Spleen (tissue), 11 donors: ENCODE measurements around the gene RFX5. TPM values are rescaled to one million over a fixed set of nuclear protein-coding genes. Genes with fewer than 3 reads are reported as not detected.
A peak's percentile ranks its signal among the peaks of the same experiment; 100 is the strongest.

Experiments
- DNase-seq: peaks from one replicate; pipeline ENCODE4 v3.0.0-alpha.2; 2020
- H3K27ac ChIP-seq, 8 donors: fragments of 200-600 bp; sonication (generic) in 7 of 8; 1 replicate in 4 of 8; 2 replicates in 4 of 8; pipeline versions ENCODE4 v1.5.0 to v1.8.0; 2016 to 2021; ENCODE audit warnings: inconsistent platforms in 4 of 8, mild to moderate bottlenecking in 4 of 8, moderate library complexity in 1 of 8
- H3K27me3 ChIP-seq, 7 donors: fragments of 200-600 bp; sonication (generic) in 6 of 7; replicated peaks in 1 of 7; 1 replicate in 4 of 7; 2 replicates in 3 of 7; pipeline versions ENCODE4 v1.5.0 to v1.8.0; 2016 to 2021; ENCODE audit warnings: inconsistent platforms in 3 of 7, mild to moderate bottlenecking in 1 of 7
- H3K36me3 ChIP-seq, 6 donors: fragments of 200-600 bp; sonication (generic) in 5 of 6; 1 replicate in 4 of 6; 2 replicates in 2 of 6; pipeline versions ENCODE4 v1.5.0 to v1.8.0; 2016 to 2021; ENCODE audit warnings: inconsistent platforms in 2 of 6
- H3K4me1 ChIP-seq, 6 donors: fragments of 200-600 bp; sonication (generic) in 5 of 6; 1 replicate in 3 of 6; 2 replicates in 3 of 6; pipeline versions ENCODE4 v1.5.0 to v1.8.0; 2016 to 2021; ENCODE audit warnings: inconsistent platforms in 3 of 6
- H3K4me3 ChIP-seq, 8 donors: fragments of 200-600 bp; sonication (generic) in 7 of 8; 1 replicate in 4 of 8; 2 replicates in 4 of 8; pipeline versions ENCODE4 v1.5.0 to v1.8.0; 2016 to 2021; ENCODE audit warnings: inconsistent platforms in 4 of 8, mild to moderate bottlenecking in 4 of 8, moderate library complexity in 2 of 8
- H3K9me3 ChIP-seq, 8 donors: fragments of 200-600 bp; sonication (generic) in 7 of 8; 1 replicate in 4 of 8; 2 replicates in 4 of 8; pipeline versions ENCODE4 v1.5.0 to v1.8.0; 2016 to 2021; ENCODE audit warnings: inconsistent platforms in 4 of 8
- POLR2A ChIP-seq, 3 donors: fragments of 450-650 bp; IDR thresholded peaks; one replicate each; pipeline ENCODE4 v1.5.1; 2017; ENCODE audit warnings: antibody characterized with exemption in 3 of 3, mild to moderate bottlenecking in 1 of 3
- POLR2AphosphoS5 ChIP-seq, 3 donors: sonication (generic); formaldehyde crosslinking; IDR thresholded peaks; one replicate each; pipeline ENCODE4 v1.5.1; 2017; ENCODE audit warnings: antibody characterized with exemption in 3 of 3
- whole genome bisulfite sequencing, 5 donors: extraction: QIAGEN DNeasy Blood & Tissue Kit in 3 of 5; methylation state at CpG; one replicate each; pipeline versions ENCODE4 v1.1.5 to v1.1.7; 2013 to 2018; 5-methylcytosine and 5-hydroxymethylcytosine counted together
- intact Hi-C: fragments of 100-400 bp; cut with DNase I; formaldehyde crosslinking; loops from one replicate; pipeline ENCODE4 v1.15.0; 2023; ENCODE audit warnings: low total_unique reads
- polyA plus RNA-seq, 3 donors: library from polyadenylated mRNA; stranded (reverse); fragments of 200-250 nt; gene quantifications; one replicate each; pipeline ENCODE4 v1.2.1, GENCODE V29; 2013
- total RNA-seq, 7 donors: library from RNA; depleted of rRNA in 3 of 7; stranded (reverse); fragments of >200 nt in 3 of 7; fragmentation: NEBNext Ultra II Directional in 4 of 7; extraction: Animal tissue kit (Norgen Biotek cat#: 25700) in 4 of 7; gene quantifications; one replicate each; pipeline versions ENCODE4 v1.1.0 to v1.2.1, GENCODE V29; 2016 to 2021
- TF ChIP-seq, protein P1 (sequence below), 11 experiments: fragments of 200-600 bp in 7 of 11; fragments of 450-650 bp in 4 of 11; sonication (generic) in 4 of 11; IDR thresholded peaks in 8 of 11; conservative IDR thresholded peaks in 3 of 11; 1 replicate in 7 of 11; 2 replicates in 4 of 11; pipeline versions ENCODE4 v1.4.0 to v1.8.0; 2016 to 2021; ENCODE audit warnings: antibody characterized with exemption in 11 of 11, inconsistent platforms in 4 of 11, mild to moderate bottlenecking in 1 of 11
- donor health status: healthy with polysubstance abuse.
- donor health status: DM: no; HTN: no; CAD: no; lungs with moderate emphysema.
- donor health status: DM: no; HTN: no; CAD: no.
- donor health status: Bipolar disorder and iron deficiency.
- donor health status: healthy.
- donor health status: DM: no; HTN: no; CAD: no.
- donor health status: DM: yes; HTN: yes; CAD: no.

Gene RFX5
- total and polyA plus RNA-seq, 10 donors = 30.8 to 96.1 (median 86.8) TPM

- DNase-seq = no peak
- Histone ChIP-seq H3K4me3 (no peak overlapping the region), H3K36me3 (peaks cover 0 to 100% (median 82%) of the 10 kb centered on the region in 6 donors), H3K9me3 (no peaks in the 10 kb centered on the region), H3K27ac (no peak overlapping the region), H3K27me3 (no peaks in the 10 kb centered on the region), H3K4me1 (peaks cover 2 to 63% (median 23%) of the 10 kb centered on the region in 6 donors)
- WGBS, 5 donors = 72 to 91% (median 83%) methylated on average over 3 of the region's 3 CpGs
- intact Hi-C loops = no loop called here
- no peak for TF ChIP-seq POLR2AphosphoS5 (IDR thresholded peaks at IDR 0.05)
- TF ChIP-seq, protein P1, sequence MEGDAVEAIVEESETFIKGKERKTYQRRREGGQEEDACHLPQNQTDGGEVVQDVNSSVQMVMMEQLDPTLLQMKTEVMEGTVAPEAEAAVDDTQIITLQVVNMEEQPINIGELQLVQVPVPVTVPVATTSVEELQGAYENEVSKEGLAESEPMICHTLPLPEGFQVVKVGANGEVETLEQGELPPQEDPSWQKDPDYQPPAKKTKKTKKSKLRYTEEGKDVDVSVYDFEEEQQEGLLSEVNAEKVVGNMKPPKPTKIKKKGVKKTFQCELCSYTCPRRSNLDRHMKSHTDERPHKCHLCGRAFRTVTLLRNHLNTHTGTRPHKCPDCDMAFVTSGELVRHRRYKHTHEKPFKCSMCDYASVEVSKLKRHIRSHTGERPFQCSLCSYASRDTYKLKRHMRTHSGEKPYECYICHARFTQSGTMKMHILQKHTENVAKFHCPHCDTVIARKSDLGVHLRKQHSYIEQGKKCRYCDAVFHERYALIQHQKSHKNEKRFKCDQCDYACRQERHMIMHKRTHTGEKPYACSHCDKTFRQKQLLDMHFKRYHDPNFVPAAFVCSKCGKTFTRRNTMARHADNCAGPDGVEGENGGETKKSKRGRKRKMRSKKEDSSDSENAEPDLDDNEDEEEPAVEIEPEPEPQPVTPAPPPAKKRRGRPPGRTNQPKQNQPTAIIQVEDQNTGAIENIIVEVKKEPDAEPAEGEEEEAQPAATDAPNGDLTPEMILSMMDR (IDR thresholded peaks at IDR 0.05 in 8 of 11, conservative IDR thresholded peaks at IDR 0.05 in 3 of 11) = no peak
Observed at GRCh38 chr1:151318975-151319374, 28.1 kb downstream of the RFX5 start.

- no peak overlapping the region for H3K4me3 ChIP-seq
- H3K9me3 ChIP-seq = no peaks in the 10 kb centered on the region
- H3K27me3 ChIP-seq = no peaks in the 10 kb centered on the region
- TF ChIP-seq POLR2AphosphoS5 (IDR thresholded peaks at IDR 0.05) = no peak
- TF ChIP-seq, protein P1 (IDR thresholded peaks at IDR 0.05 in 8 of 11, conservative IDR thresholded peaks at IDR 0.05 in 3 of 11) = no peak
- TF ChIP-seq POLR2A (IDR thresholded peaks at IDR 0.05) = no peak
- H3K27ac ChIP-seq = no peak overlapping the region
- peaks cover 4 to 64% (median 32%) of the 10 kb centered on the region in 6 donors for H3K4me1 ChIP-seq
- 87 to 92% (median 90%) methylated on average over 16 to 17 of the region's 17 CpGs for WGBS, 5 donors
- peaks cover 0 to 100% (median 81%) of the 10 kb centered on the region in 6 donors for H3K36me3 ChIP-seq
- no peak for DNase-seq
- intact Hi-C loops = no loop called here
Observed at GRCh38 chr1:151315565-151316235, 31.4 kb downstream of the RFX5 start.

GRCh38 chr1:151314137-151314875 lies 32.7 kb downstream of the RFX5 start:
- intact Hi-C loops = no loop called here
- TF ChIP-seq POLR2AphosphoS5 (IDR thresholded peaks at IDR 0.05) = peak in 2 of 3 donors; percentile 29 to 64
- TF ChIP-seq, protein P1 (IDR thresholded peaks at IDR 0.05 in 8 of 11, conservative IDR thresholded peaks at IDR 0.05 in 3 of 11) = no peak
- Histone ChIP-seq H3K9me3 (no peaks in the 10 kb centered on the region), H3K27me3 (no peaks in the 10 kb centered on the region), H3K27ac (peak overlapping the region in 4 of 8 donors; percentile 18 to 61 (median 30)), H3K4me1 (peaks cover 4 to 65% (median 37%) of the 10 kb centered on the region in 6 donors), H3K36me3 (peaks cover 0 to 100% (median 78%) of the 10 kb centered on the region in 6 donors), H3K4me3 (no peak overlapping the region)
- 62 to 88% (median 73%) methylated on average over 3 of the region's 3 CpGs for whole genome bisulfite sequencing, 5 donors
- no peak for DNase-seq

DNA sequence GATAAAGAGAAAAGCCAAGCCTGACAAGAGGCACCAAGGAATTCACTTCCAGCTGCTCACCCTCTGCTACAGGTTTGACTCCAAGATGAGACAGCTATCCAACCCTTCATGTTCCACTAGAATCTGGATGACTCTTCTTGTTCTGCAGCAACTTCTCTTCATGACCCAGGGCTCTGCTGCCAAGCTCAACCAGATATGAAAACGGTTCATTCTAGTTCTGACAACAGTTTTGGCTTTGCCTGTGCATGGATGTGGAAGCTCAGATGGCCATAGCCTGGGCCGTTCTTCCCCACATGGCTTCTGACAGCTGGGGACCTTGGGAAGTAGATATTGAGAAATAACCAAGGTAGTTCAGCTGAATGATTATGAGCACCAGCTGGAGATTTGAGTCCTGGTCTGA lies 33.6 kb downstream of the RFX5 start:
- peaks cover 0 to 100% (median 79%) of the 10 kb centered on the region in 6 donors for H3K36me3 ChIP-seq
- no peaks in the 10 kb centered on the region for H3K9me3 ChIP-seq
- no peak overlapping the region for H3K4me3 ChIP-seq
- WGBS, 5 donors = 65 to 73% (median 68%) methylated on average over 2 of the region's 2 CpGs
- H3K27me3 ChIP-seq = no peaks in the 10 kb centered on the region
- TF ChIP-seq, protein P1 (IDR thresholded peaks at IDR 0.05 in 8 of 11, conservative IDR thresholded peaks at IDR 0.05 in 3 of 11) = no peak
- TF ChIP-seq POLR2AphosphoS5 (IDR thresholded peaks at IDR 0.05) (no peak), POLR2A (IDR thresholded peaks at IDR 0.05) (no peak)
- peaks cover 4 to 64% (median 37%) of the 10 kb centered on the region in 6 donors for H3K4me1 ChIP-seq
- DNase-seq = no peak
- H3K27ac ChIP-seq = peak overlapping the region in 5 of 8 donors; percentile 13 to 61 (median 22)
- intact Hi-C loops = no loop called here
